H1 (cell line): ENCODE measurements around the gene FAM221B. TPM values are rescaled to one million over a fixed set of nuclear protein-coding genes. Genes with fewer than 3 reads are reported as not detected.

Experiments
- CTCF ChIA-PET: fragments of 300-600 bp; sonication (Branson Sonifier 250); formaldehyde crosslinking; loops from one replicate; lab custom pipeline; 2021; ENCODE audit not compliant: partially characterized antibody; lab: Charles Lee
- POLR2A ChIA-PET: fragments of 300-600 bp; sonication (Branson Sonifier 250); formaldehyde crosslinking; loops from one replicate; lab custom pipeline; 2021; ENCODE audit warnings: inconsistent platforms; ENCODE audit not compliant: partially characterized antibody; lab: Charles Lee
- DNase-seq, 2 experiments: peaks; one replicate each; pipeline versions ENCODE4 v3.0.0 to v3.0.0-alpha.2; 2010 to 2022; ENCODE audit warnings: low spot score in 2 of 2, low read depth in 1 of 2, mixed read lengths in 1 of 2
- FAIRE-seq: peaks from 2 replicates; lab custom pipeline; 2011; peaks lifted over from hg19 to GRCh38; lab: Jason Lieb, UNC
- H2AFZ ChIP-seq: 2 replicates; pipeline ENCODE4 v1.8.1; 2012; ENCODE audit warnings: low read length, inconsistent platforms
- H2AK5ac ChIP-seq: 2 replicates; pipeline ENCODE4 v1.6.1; 2013; ENCODE audit warnings: low read depth, low read length
- H2BK120ac ChIP-seq: replicated peaks from 2 replicates; pipeline ENCODE3; 2013; ENCODE audit warnings: low read depth, low read length, inconsistent platforms
- H2BK12ac ChIP-seq: 2 replicates; pipeline ENCODE4 v1.6.1; 2013; ENCODE audit warnings: low read depth, low read length
- H2BK15ac ChIP-seq: 2 replicates; pipeline ENCODE4 v1.6.1; 2013; ENCODE audit warnings: low read length
- H2BK20ac ChIP-seq: 2 replicates; pipeline ENCODE4 v1.6.1; 2013; ENCODE audit warnings: low read length
- H2BK5ac ChIP-seq: 2 replicates; pipeline ENCODE4 v1.6.1; 2013; ENCODE audit warnings: low read depth, low read length
- H3K14ac ChIP-seq: 2 replicates; pipeline ENCODE4 v1.6.1; 2013; ENCODE audit warnings: inconsistent platforms; ENCODE audit not compliant: insufficient read length
- H3K18ac ChIP-seq: 2 replicates; pipeline ENCODE4 v1.6.1; 2013; ENCODE audit warnings: low read length; ENCODE audit errors: extremely low read depth
- H3K23ac ChIP-seq: 2 replicates; pipeline ENCODE4 v1.6.1; 2013; ENCODE audit warnings: inconsistent platforms; ENCODE audit not compliant: insufficient read length
- H3K23me2 ChIP-seq: 2 replicates; pipeline ENCODE4 v1.6.1; 2013; ENCODE audit warnings: low read depth, low read length
- H3K27ac ChIP-seq: 2 replicates; pipeline ENCODE4 v1.6.1; 2011; ENCODE audit warnings: low read depth, low read length, inconsistent platforms
- H3K27me3 ChIP-seq, 4 experiments: replicated peaks in 1 of 4; 1 replicate in 1 of 4; 2 replicates in 3 of 4; pipeline versions ENCODE4 v1.6.1 to v1.8.1; 2011 to 2013; ENCODE audit warnings: low read length in 3 of 4, mild to moderate bottlenecking in 3 of 4, inconsistent platforms in 2 of 4, mixed read lengths in 2 of 4, moderate library complexity in 1 of 4; ENCODE audit not compliant: control insufficient read depth in 3 of 4, insufficient read depth in 3 of 4; ENCODE audit errors: extremely low read depth in 1 of 4
- H3K36me3 ChIP-seq, 4 experiments: 2 replicates each; pipeline versions ENCODE4 v1.6.1 to v1.8.1; 2011 to 2013; ENCODE audit warnings: mild to moderate bottlenecking in 4 of 4, low read length in 3 of 4, moderate library complexity in 2 of 4, control low read depth in 1 of 4, inconsistent platforms in 1 of 4; ENCODE audit not compliant: insufficient read depth in 4 of 4, control insufficient read depth in 2 of 4
- H3K4ac ChIP-seq: replicated peaks from 2 replicates; pipeline ENCODE3; 2013; ENCODE audit warnings: low read length, low read depth, mixed read lengths, inconsistent platforms; ENCODE audit not compliant: insufficient read length
- H3K4me1 ChIP-seq, 4 experiments: replicated peaks in 1 of 4; 1 replicate in 1 of 4; 2 replicates in 3 of 4; pipeline versions ENCODE4 v1.6.1 to v1.8.1; 2011 to 2013; ENCODE audit warnings: low read length in 3 of 4, inconsistent platforms in 2 of 4, mixed read lengths in 1 of 4; ENCODE audit not compliant: insufficient read depth in 4 of 4, control insufficient read depth in 3 of 4
- H3K4me2 ChIP-seq, 2 experiments: 2 replicates each; pipeline versions ENCODE4 v1.6.1 to v1.8.1; 2011 to 2013; ENCODE audit warnings: low read depth in 2 of 2, low read length in 2 of 2, control low read depth in 1 of 2, inconsistent platforms in 1 of 2, mild to moderate bottlenecking in 1 of 2; ENCODE audit not compliant: insufficient read depth in 1 of 2
- H3K4me3 ChIP-seq, 4 experiments: fragments of 200-600, 300-600 bp in 1 of 4; sonication (generic), shearing (Covaris generic), sonication (Bioruptor Twin) in 1 of 4; 2 replicates each; pipeline versions ENCODE4 v1.5.1 to v1.8.1; 2011 to 2016; ENCODE audit warnings: low read length in 4 of 4, low read depth in 3 of 4, control low read depth in 2 of 4, inconsistent platforms in 2 of 4, mild to moderate bottlenecking in 2 of 4, mixed read lengths in 1 of 4, moderate library complexity in 1 of 4; ENCODE audit not compliant: insufficient read depth in 2 of 4; ENCODE audit errors: extremely low read depth in 1 of 4
- H3K56ac ChIP-seq: replicated peaks from 2 replicates; pipeline ENCODE3; 2013; ENCODE audit warnings: low read depth, mild to moderate bottlenecking, mixed read lengths, low read length, inconsistent platforms; ENCODE audit not compliant: insufficient read length
- H3K79me1 ChIP-seq: 2 replicates; pipeline ENCODE4 v1.6.1; 2013; ENCODE audit warnings: low read depth, low read length, control low read depth
- H3K79me2 ChIP-seq, 2 experiments: 2 replicates each; pipeline versions ENCODE4 v1.6.1 to v1.8.1; 2012 to 2013; ENCODE audit warnings: low read length in 2 of 2, mild to moderate bottlenecking in 2 of 2, inconsistent platforms in 1 of 2; ENCODE audit not compliant: insufficient read depth in 2 of 2, control insufficient read depth in 1 of 2
- H3K9ac ChIP-seq, 4 experiments: replicated peaks in 1 of 4; 1 replicate in 1 of 4; 2 replicates in 3 of 4; pipeline versions ENCODE4 v1.6.1 to v1.8.1; 2011 to 2013; ENCODE audit warnings: low read depth in 3 of 4, low read length in 3 of 4, control low read depth in 2 of 4, mild to moderate bottlenecking in 2 of 4, moderate library complexity in 2 of 4, inconsistent platforms in 1 of 4; ENCODE audit errors: extremely low read depth in 1 of 4
- H3K9me3 ChIP-seq, 2 experiments: 2 replicates each; pipeline versions ENCODE4 v1.6.1 to v1.8.1; 2012 to 2013; ENCODE audit warnings: mild to moderate bottlenecking in 2 of 2, moderate library complexity in 2 of 2, control low read depth in 1 of 2, inconsistent platforms in 1 of 2, low read depth in 1 of 2, low read length in 1 of 2, mixed read lengths in 1 of 2; ENCODE audit not compliant: insufficient read depth in 2 of 2
- H4K20me1 ChIP-seq, 2 experiments: replicated peaks in 1 of 2; 2 replicates each; pipeline versions ENCODE3 to v1.8.1; 2011 to 2013; ENCODE audit warnings: inconsistent platforms in 2 of 2, low read length in 2 of 2, mild to moderate bottlenecking in 1 of 2; ENCODE audit not compliant: insufficient read depth in 2 of 2, control insufficient read depth in 1 of 2
- H4K5ac ChIP-seq: 2 replicates; pipeline ENCODE4 v1.6.1; 2013; ENCODE audit warnings: low read length, low read depth, mixed read lengths, inconsistent platforms; ENCODE audit not compliant: insufficient read length
- H4K8ac ChIP-seq: 2 replicates; pipeline ENCODE4 v1.8.0; 2013; ENCODE audit warnings: mild to moderate bottlenecking, moderate library complexity, low read length, inconsistent platforms; ENCODE audit not compliant: insufficient read depth; ENCODE audit errors: extremely low read depth
- H4K91ac ChIP-seq: replicated peaks from 2 replicates; pipeline ENCODE3; 2013; ENCODE audit warnings: low read length, mixed read lengths, inconsistent platforms; ENCODE audit not compliant: insufficient read length
- ASH2L ChIP-seq: fragments of 200-600, 300-600 bp; sonication (generic); IDR thresholded peaks from one replicate; pipeline ENCODE4 v1.7.1; 2017; ENCODE audit warnings: low read length
- NANOG ChIP-seq: IDR thresholded peaks from 2 replicates; pipeline ENCODE4 v1.6.1; 2011; ENCODE audit warnings: low read length, low read depth, mild to moderate bottlenecking, inconsistent platforms; ENCODE audit not compliant: insufficient read depth, poor library complexity, severe bottlenecking
- YY1 ChIP-seq: IDR thresholded peaks from 2 replicates; pipeline ENCODE4 v1.6.1; 2011; ENCODE audit warnings: low read depth, mild to moderate bottlenecking, low read length
- WGBS, 2 experiments: shearing (Covaris generic) in 1 of 2; methylation state at CpG; one replicate each; pipeline versions ENCODE4 v1.1.6 to v1.1.7; 2013 to 2015; ENCODE audit warnings: low lambda C conversion rate in 2 of 2, mixed read lengths in 2 of 2, inconsistent platforms in 1 of 2, low coverage in 1 of 2, missing lambda C conversion rate in 1 of 2; ENCODE audit not compliant: insufficient replicate concordance in 2 of 2, insufficient coverage in 1 of 2, insufficient read length in 1 of 2; ENCODE audit errors: extremely low coverage in 1 of 2, missing lambda C conversion rate in 1 of 2; 5-methylcytosine and 5-hydroxymethylcytosine counted together
- polyA plus RNA-seq, 7 experiments: library from polyadenylated mRNA; depleted of rRNA in 3 of 7; stranded (reverse) in 5 of 7; unstranded in 2 of 7; fragments of >200 nt in 5 of 7; fragments of 200-250 nt in 2 of 7; gene quantifications; 1 replicate in 5 of 7; 2 replicates in 1 of 7; 4 replicates in 1 of 7; pipeline versions ENCODE4 v1.2.1 to v1.2.3, GENCODE V29; 2011 to 2013; ENCODE audit warnings: missing spikeins in 2 of 7, mixed read lengths in 2 of 7
- total RNA-seq: library from RNA; stranded (reverse); fragmentation: NEBNext Ultra II Directional; extraction: Animal tissue kit (Norgen Biotek cat#: 25700); gene quantifications from 2 replicates; pipeline ENCODE4 v1.2.1, GENCODE V29; 2021

The FAM221B gene
- total and polyA plus RNA-seq, 2 of the 8 experiments (the other 6 are each of a cell fraction or from before 2014, with no cell fraction given): not detected

DNA sequence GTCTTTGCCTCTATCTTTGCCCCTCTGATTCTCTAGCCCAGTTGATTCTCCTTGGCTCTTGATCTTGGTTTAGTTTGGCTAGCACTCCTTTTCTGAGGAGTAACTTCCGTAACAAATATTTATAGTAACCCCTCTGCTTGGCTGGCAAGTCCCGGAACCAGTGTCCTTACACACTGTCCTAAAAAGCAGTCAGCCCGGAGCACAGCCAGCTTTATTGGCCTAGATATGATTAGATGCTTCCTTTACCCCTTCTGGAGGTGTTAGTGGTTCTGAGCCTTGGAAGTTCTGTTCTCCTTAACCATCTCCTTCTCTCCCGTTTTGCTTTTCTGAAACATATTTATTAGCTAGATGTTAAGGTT is 57.5 kb downstream of the FAM221B start:
- Histone ChIP-seq H3K4me3 (no peak overlapping the region), H2AK5ac (no peak overlapping the region), H4K91ac (no peak overlapping the region), H2BK120ac (no peak overlapping the region), H3K56ac (no peak overlapping the region), H3K4me2 (no peak overlapping the region), H3K23me2 (no peaks in the 10 kb centered on the region), H3K23ac (no peak overlapping the region), H3K27ac (no peak overlapping the region), H3K36me3 (no peaks in the 10 kb centered on the region), H3K4ac (no peak overlapping the region), H2BK15ac (no peak overlapping the region), H2BK12ac (no peak overlapping the region), H2AFZ (no peak overlapping the region), H3K4me1 (peaks cover 0 to 6% (median 4%) of the 10 kb centered on the region in 4 experiments; a peak in 6 of 7 replicates), H4K20me1 (no peaks in the 10 kb centered on the region), H4K8ac (no peak overlapping the region), H3K9me3 (no peaks in the 10 kb centered on the region), H3K18ac (no peak overlapping the region), H2BK20ac (no peak overlapping the region), H2BK5ac (no peak overlapping the region), H3K14ac (no peak overlapping the region), H3K79me2 (no peaks in the 10 kb centered on the region), H3K27me3 (no peaks in the 10 kb centered on the region), H3K79me1 (no peaks in the 10 kb centered on the region), H4K5ac (no peak overlapping the region), H3K9ac (no peak overlapping the region)
- FAIRE-seq (no peak), DNase-seq (no peak)
- CTCF ChIA-PET: interaction anchor here (0.6 to 3.2 kb wide), 9 partner anchors 8 to 1438 kb away, joined by 3 to 12 read pairs (median 4); partner anchors contain the start of genes CREB3 and TLN1
- POLR2A ChIA-PET: interaction anchor here (0.7 to 1.7 kb wide), 4 partner anchors 10 to 361 kb away, joined by 3 to 4 read pairs (median 4); no protein-coding TSS in a partner anchor
- TF ChIP-seq NANOG: no peak
- no peak for TF ChIP-seq ASH2L
- no peak for TF ChIP-seq YY1
- 93% methylated on average over 4 of the region's 4 CpGs; no CpG with 5 or more reads in 1 of the 2 experiments for WGBS, 2 experiments
